CD4-positive, alpha-beta T cell (primary cell): Measurements from ENCODE around the gene ITGA5. TPM values are rescaled to one million over a fixed set of nuclear protein-coding genes. Genes with fewer than 3 reads are reported as not detected.

Source experiments
- ATAC-seq: fragments of 200-7000 bp; cut with Tn5 transposase; one replicate; pipeline ENCODE4 v1.10.0; 2022; ENCODE audit warnings: mild to moderate bottlenecking; ENCODE audit not compliant: poor library complexity
- CTCF ChIA-PET: fragments of 350-600 bp; sonication (Branson Sonifier 250); formaldehyde crosslinking; loops from one replicate; lab custom pipeline; 2021; ENCODE audit warnings: antibody characterized with exemption, inconsistent platforms; lab: Charles Lee
- POLR2A ChIA-PET: fragments of 350-600 bp; sonication (Branson Sonifier 250); formaldehyde crosslinking; loops from one replicate; lab custom pipeline; 2021; ENCODE audit warnings: antibody characterized with exemption, inconsistent platforms; lab: Charles Lee
- DNase-seq, 14 experiments: peaks; one replicate each; pipeline ENCODE4 v3.0.0-alpha.2; 2013 to 2020; ENCODE audit warnings: mixed read lengths in 2 of 14
- H3K27ac ChIP-seq, 2 donors: one replicate each; pipeline versions ENCODE4 v1.5.1 to v1.7.0; 2013; ENCODE audit warnings: low read length in 2 of 2, low read depth in 1 of 2, mild to moderate bottlenecking in 1 of 2
- H3K27me3 ChIP-seq, 2 experiments: 1 replicate in 1 of 2; 2 replicates in 1 of 2; pipeline versions ENCODE4 v1.6.1 to v1.7.0; 2013; ENCODE audit warnings: low read length in 2 of 2, control low read depth in 1 of 2, mild to moderate bottlenecking in 1 of 2, moderate library complexity in 1 of 2; ENCODE audit not compliant: insufficient read depth in 2 of 2, control insufficient read depth in 1 of 2
- H3K36me3 ChIP-seq: one replicate; pipeline ENCODE4 v1.6.1; 2013; ENCODE audit warnings: low read length, control low read depth; ENCODE audit not compliant: insufficient read depth
- H3K4me1 ChIP-seq: one replicate; pipeline ENCODE4 v1.6.1; 2013; ENCODE audit warnings: low read length, control low read depth; ENCODE audit not compliant: insufficient read depth
- H3K4me3 ChIP-seq: one replicate; pipeline ENCODE4 v1.5.1; 2013; ENCODE audit warnings: mild to moderate bottlenecking, low read length, moderate library complexity
- H3K9me3 ChIP-seq, 2 experiments: 1 replicate in 1 of 2; 2 replicates in 1 of 2; pipeline versions ENCODE4 v1.6.1 to v1.7.0; 2013; ENCODE audit warnings: low read length in 2 of 2, mild to moderate bottlenecking in 2 of 2, control low read depth in 1 of 2, moderate library complexity in 1 of 2; ENCODE audit not compliant: control insufficient read depth in 1 of 2, insufficient read depth in 1 of 2
- H3K27ac Mint-ChIP-seq: one replicate; pipeline ENCODE4 v1.8.0; 2020; ENCODE audit warnings: mixed read lengths
- H3K27me3 Mint-ChIP-seq: one replicate; pipeline ENCODE4 v1.8.0; 2021; ENCODE audit warnings: mixed read lengths
- H3K36me3 Mint-ChIP-seq: one replicate; pipeline ENCODE4 v1.8.0; 2021; ENCODE audit warnings: low read depth, mixed read lengths
- H3K4me1 Mint-ChIP-seq: one replicate; pipeline ENCODE4 v1.8.0; 2021; ENCODE audit warnings: low read depth, mixed read lengths
- H3K4me3 Mint-ChIP-seq: one replicate; pipeline ENCODE4 v1.8.0; 2020; ENCODE audit warnings: mild to moderate bottlenecking, mixed read lengths
- H3K9me3 Mint-ChIP-seq: one replicate; pipeline ENCODE4 v1.8.0; 2020; ENCODE audit warnings: mixed read lengths
- intact Hi-C, 2 experiments: fragments of 100-400 bp; cut with DNase I in 1 of 2; cut with micrococcal nuclease in 1 of 2; formaldehyde crosslinking; loops; one replicate each; pipeline versions ENCODE4 v1.15.1 to v1.9.0; 2023 to 2025; cut with DNase I, micrococcal nuclease
- total RNA-seq, 174 experiments: library from RNA in 2 of 174; stranded (reverse) in 2 of 174; gene quantifications; one replicate each; pipeline ENCODE4 v1.2.3 and lab custom pipeline; 2021 to 2026
- TF ChIP-seq, protein P1 (sequence below): fragments of 200-600 bp; IDR thresholded peaks from one replicate; pipeline ENCODE4 v1.8.0; 2022; ENCODE audit warnings: antibody characterized with exemption, mild to moderate bottlenecking

ITGA5 gene
- total RNA-seq, 2 experiments from 2014 or later: 143 to 159 TPM

DNA sequence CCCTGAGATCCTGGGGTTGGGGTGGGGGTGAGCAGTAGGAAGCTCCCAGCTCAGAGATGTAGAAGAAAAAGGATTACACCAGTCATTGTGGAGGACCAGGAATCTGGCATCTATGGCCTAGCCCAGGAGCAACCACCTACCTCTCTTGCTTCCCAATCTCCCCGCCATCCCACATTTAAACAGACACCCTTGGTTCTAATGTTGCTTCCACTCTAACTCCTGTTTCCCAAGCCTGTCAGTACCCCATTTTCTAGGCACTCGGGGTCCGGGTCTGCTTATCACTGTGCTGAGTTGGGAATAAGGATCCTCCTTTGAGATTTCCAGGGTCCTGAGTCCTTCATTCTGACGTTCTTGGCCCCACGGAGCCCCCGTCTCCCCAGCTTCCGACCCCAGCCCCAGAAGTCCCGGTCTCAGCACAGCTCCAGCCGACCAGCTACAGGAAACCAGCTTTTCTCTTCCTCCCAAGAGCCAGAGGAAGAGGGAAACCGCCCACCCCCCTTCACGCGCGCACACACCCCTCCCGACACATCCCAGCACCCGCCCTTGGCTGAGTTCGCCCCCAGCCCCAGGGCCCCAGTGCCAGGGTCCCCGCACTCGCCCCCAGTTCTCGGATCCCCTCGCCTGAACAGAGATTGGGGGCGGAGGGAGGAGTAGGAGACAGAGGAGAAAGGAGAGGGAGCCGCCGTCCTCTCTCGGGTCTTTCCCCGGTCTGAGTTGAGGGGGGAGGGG lies 1.2 kb downstream of the ITGA5 start:
- ChIA-PET CTCF (interaction anchor here (0.7 to 11.8 kb wide), 3 partner anchors 11 to 22 kb away, joined by 3 to 147 read pairs (median 8); no protein-coding TSS in a partner anchor), POLR2A (interaction anchor here (1.1 to 7.2 kb wide), 3 partner anchors 11 to 138 kb away, joined by 7 to 45 read pairs (median 8); partner anchors contain the start of genes CBX5 and HNRNPA1)
- Histone ChIP-seq H3K27ac (peak overlapping the region; percentile 90 to 94), H3K4me1 (peaks cover 69% of the 10 kb centered on the region), H3K27me3 (no peaks in the 10 kb centered on the region), H3K4me3 (peak overlapping the region; percentile 98), H3K36me3 (no peaks in the 10 kb centered on the region), H3K9me3 (no peaks in the 10 kb centered on the region)
- Mint-ChIP-seq H3K4me1 (peaks cover 62% of the 10 kb centered on the region), H3K4me3 (peak overlapping the region; percentile 94), H3K27me3 (no peaks in the 10 kb centered on the region), H3K27ac (peak overlapping the region; percentile 95), H3K36me3 (peaks cover 31% of the 10 kb centered on the region), H3K9me3 (no peaks in the 10 kb centered on the region)
- DNase-seq (peak in 7 of 14 experiments; percentile 19 to 58 (median 45)), ATAC-seq (no peak)
- intact Hi-C loops: loop anchor here in 1 of 2 experiments (5.0 kb wide), 1 partner anchor 79 kb away; the partner anchor contains the start of gene NCKAP1L
- TF ChIP-seq, protein P1, sequence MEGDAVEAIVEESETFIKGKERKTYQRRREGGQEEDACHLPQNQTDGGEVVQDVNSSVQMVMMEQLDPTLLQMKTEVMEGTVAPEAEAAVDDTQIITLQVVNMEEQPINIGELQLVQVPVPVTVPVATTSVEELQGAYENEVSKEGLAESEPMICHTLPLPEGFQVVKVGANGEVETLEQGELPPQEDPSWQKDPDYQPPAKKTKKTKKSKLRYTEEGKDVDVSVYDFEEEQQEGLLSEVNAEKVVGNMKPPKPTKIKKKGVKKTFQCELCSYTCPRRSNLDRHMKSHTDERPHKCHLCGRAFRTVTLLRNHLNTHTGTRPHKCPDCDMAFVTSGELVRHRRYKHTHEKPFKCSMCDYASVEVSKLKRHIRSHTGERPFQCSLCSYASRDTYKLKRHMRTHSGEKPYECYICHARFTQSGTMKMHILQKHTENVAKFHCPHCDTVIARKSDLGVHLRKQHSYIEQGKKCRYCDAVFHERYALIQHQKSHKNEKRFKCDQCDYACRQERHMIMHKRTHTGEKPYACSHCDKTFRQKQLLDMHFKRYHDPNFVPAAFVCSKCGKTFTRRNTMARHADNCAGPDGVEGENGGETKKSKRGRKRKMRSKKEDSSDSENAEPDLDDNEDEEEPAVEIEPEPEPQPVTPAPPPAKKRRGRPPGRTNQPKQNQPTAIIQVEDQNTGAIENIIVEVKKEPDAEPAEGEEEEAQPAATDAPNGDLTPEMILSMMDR: no peak

DNA sequence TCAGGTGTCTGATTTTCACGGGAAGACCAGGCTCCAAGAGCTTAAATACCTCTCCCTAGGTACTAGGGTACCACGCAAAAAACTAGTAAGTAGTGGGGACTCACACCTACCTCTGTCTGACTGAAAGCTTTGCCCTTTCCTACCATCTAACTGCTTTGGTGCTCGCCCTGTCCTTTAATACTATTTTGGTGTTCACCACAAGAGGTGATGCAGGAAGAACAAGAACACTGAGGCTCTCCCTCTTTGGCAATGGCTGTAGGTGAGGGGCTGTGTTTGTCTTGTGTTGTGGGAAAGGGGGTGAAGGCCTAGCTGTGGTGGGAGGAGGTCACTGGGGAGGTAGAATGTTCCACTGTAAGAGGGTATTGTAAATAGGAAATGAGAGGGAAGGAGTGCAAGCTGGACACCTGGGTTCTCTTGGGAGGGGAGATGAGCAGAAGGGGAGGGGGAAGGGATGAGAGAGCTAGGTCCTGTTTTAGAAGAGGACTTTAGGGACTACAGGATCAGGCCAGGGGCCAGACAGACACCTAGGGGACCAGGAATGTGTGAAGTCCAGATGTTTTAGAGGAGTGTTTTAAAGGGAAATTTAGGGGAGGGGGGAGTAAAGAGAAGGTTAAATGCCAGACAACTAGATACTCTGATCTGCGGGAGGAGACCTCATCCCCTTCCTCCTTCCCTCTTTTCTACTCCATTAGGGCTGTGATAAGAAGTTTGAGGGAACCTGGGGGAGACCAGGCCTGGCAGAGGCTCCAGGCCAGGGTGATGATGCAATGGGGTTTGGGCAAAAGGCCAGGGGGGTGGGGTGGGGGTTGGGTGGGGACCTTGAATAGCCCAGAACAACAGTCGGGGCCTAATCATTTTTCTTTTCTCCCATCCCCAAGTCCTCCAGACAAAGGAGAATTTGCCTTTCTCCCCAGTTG lies 2.1 kb downstream of the ITGA5 start:
- peaks cover 69% of the 10 kb centered on the region for H3K4me1 Mint-ChIP-seq
- ATAC-seq (no peak), DNase-seq (peak in 4 of 14 experiments; percentile 33 to 55 (median 48))
- H3K27me3 Mint-ChIP-seq: no peaks in the 10 kb centered on the region
- TF ChIP-seq, protein P1: no peak
- ChIA-PET POLR2A (interaction anchor here (0.6 to 7.2 kb wide), 7 partner anchors 8 to 137 kb away, joined by 3 to 45 read pairs (median 6); partner anchors contain the start of genes CBX5, COPZ1 and HNRNPA1), CTCF (interaction anchor here (2.1 to 11.8 kb wide), 2 partner anchors 15 to 23 kb away, joined by 11 to 147 read pairs; no protein-coding TSS in a partner anchor)
- intact Hi-C loops: loop anchor here in 1 of 2 experiments (5.0 kb wide), 1 partner anchor 80 kb away; the partner anchor contains the start of gene NCKAP1L
- Histone ChIP-seq H3K9me3 (no peaks in the 10 kb centered on the region), H3K27ac (peak overlapping the region; percentile 90 to 94), H3K36me3 (no peaks in the 10 kb centered on the region), H3K27me3 (no peaks in the 10 kb centered on the region), H3K4me1 (peaks cover 78% of the 10 kb centered on the region), H3K4me3 (peak overlapping the region; percentile 98)
- peak overlapping the region; percentile 95 for H3K27ac Mint-ChIP-seq
- H3K36me3 Mint-ChIP-seq: peaks cover 36% of the 10 kb centered on the region
- no peaks in the 10 kb centered on the region for H3K9me3 Mint-ChIP-seq
- H3K4me3 Mint-ChIP-seq: peak overlapping the region; percentile 94
